Gastroesophageal sphincter (tissue), 4 donors: ENCODE results near the gene USP40. TPM values are rescaled to one million over a fixed set of nuclear protein-coding genes. Genes with fewer than 3 reads are reported as not detected.

Source experiments
- ATAC-seq: fragments of 150-250 bp; one replicate; pipeline ENCODE4 v1.9.1; 2016; ENCODE audit warnings: mild to moderate bottlenecking, moderate library complexity
- H3K27ac ChIP-seq, 4 donors: fragments of 200-600 bp; sonication (generic) in 3 of 4; 1 replicate in 3 of 4; 2 replicates in 1 of 4; pipeline ENCODE4 v1.5.1; 2016 to 2019
- H3K27me3 ChIP-seq: fragments of 200-600 bp; sonication (generic); one replicate; pipeline ENCODE4 v1.5.1; 2019
- H3K36me3 ChIP-seq, 2 donors: fragments of 200-600 bp; sonication (generic); one replicate each; pipeline ENCODE4 v1.5.1; 2019; ENCODE audit warnings: control low read depth in 1 of 2
- H3K4me1 ChIP-seq, 3 donors: fragments of 200-600 bp; sonication (generic); 1 replicate in 2 of 3; 2 replicates in 1 of 3; pipeline ENCODE4 v1.5.1; 2016 to 2019; ENCODE audit warnings: control low read depth in 2 of 3
- H3K4me3 ChIP-seq, 2 donors: fragments of 200-600 bp; sonication (generic); one replicate each; pipeline ENCODE4 v1.5.1; 2019; ENCODE audit warnings: mild to moderate bottlenecking in 1 of 2, moderate library complexity in 1 of 2
- H3K9me3 ChIP-seq, 3 donors: fragments of 200-600 bp; sonication (generic); one replicate each; pipeline ENCODE4 v1.5.1; 2017 to 2019; ENCODE audit warnings: control low read depth in 2 of 3
- EP300 ChIP-seq: sonication (generic); formaldehyde crosslinking; IDR thresholded peaks from one replicate; pipeline ENCODE4 v1.6.1; 2017; ENCODE audit warnings: antibody characterized with exemption, mild to moderate bottlenecking
- POLR2A ChIP-seq, 2 donors: fragments of 450-650 bp; IDR thresholded peaks; one replicate each; pipeline ENCODE4 v1.6.1; 2017; ENCODE audit warnings: antibody characterized with exemption in 2 of 2, mild to moderate bottlenecking in 2 of 2, moderate library complexity in 1 of 2
- POLR2AphosphoS5 ChIP-seq: sonication (generic); formaldehyde crosslinking; IDR thresholded peaks from one replicate; pipeline ENCODE4 v1.6.1; 2017; ENCODE audit warnings: antibody characterized with exemption
- WGBS, 2 donors: methylation state at CpG; one replicate each; pipeline ENCODE4 v1.1.5; 2018; ENCODE audit warnings: low coverage in 1 of 2; 5-methylcytosine and 5-hydroxymethylcytosine counted together
- total RNA-seq, 4 donors: library from RNA; depleted of rRNA; stranded (reverse); fragments of >200 nt; gene quantifications; one replicate each; pipeline ENCODE4 v1.1.0, GENCODE V29; 2016
- TF ChIP-seq, protein P1 (sequence below), 4 experiments: fragments of 200-600 bp in 2 of 4; fragments of 450-650 bp in 2 of 4; sonication (generic) in 1 of 4; IDR thresholded peaks; one replicate each; pipeline ENCODE4 v1.5.1; 2017 to 2019; ENCODE audit warnings: antibody characterized with exemption in 4 of 4, mild to moderate bottlenecking in 2 of 4, moderate library complexity in 2 of 4

The USP40 gene
- total RNA-seq, 4 donors from 2014 or later, result 13.5 to 52.6 (median 18.2) TPM

GRCh38 chr2:233528182-233528581 lies 38.4 kb downstream of the USP40 start:
- Histone ChIP-seq H3K9me3 (no peaks in the 10 kb centered on the region), H3K27ac (no peak overlapping the region), H3K27me3 (no peaks in the 10 kb centered on the region), H3K36me3 (peaks cover 0 to 78% of the 10 kb centered on the region in 2 donors), H3K4me3 (no peak overlapping the region), H3K4me1 (no peaks in the 10 kb centered on the region)
- no peak for TF ChIP-seq POLR2A (IDR thresholded peaks at IDR 0.05)
- TF ChIP-seq EP300, result no peak
- TF ChIP-seq, protein P1, sequence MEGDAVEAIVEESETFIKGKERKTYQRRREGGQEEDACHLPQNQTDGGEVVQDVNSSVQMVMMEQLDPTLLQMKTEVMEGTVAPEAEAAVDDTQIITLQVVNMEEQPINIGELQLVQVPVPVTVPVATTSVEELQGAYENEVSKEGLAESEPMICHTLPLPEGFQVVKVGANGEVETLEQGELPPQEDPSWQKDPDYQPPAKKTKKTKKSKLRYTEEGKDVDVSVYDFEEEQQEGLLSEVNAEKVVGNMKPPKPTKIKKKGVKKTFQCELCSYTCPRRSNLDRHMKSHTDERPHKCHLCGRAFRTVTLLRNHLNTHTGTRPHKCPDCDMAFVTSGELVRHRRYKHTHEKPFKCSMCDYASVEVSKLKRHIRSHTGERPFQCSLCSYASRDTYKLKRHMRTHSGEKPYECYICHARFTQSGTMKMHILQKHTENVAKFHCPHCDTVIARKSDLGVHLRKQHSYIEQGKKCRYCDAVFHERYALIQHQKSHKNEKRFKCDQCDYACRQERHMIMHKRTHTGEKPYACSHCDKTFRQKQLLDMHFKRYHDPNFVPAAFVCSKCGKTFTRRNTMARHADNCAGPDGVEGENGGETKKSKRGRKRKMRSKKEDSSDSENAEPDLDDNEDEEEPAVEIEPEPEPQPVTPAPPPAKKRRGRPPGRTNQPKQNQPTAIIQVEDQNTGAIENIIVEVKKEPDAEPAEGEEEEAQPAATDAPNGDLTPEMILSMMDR (IDR thresholded peaks at IDR 0.05), result no peak
- TF ChIP-seq POLR2AphosphoS5, result no peak
- ATAC-seq, result no peak
- WGBS, 2 donors, result 95 to 100% methylated on average over 6 to 7 of the region's 10 CpGs

- ATAC-seq, result no peak
- H3K36me3 ChIP-seq, result peaks cover 0 to 86% of the 10 kb centered on the region in 2 donors
- TF ChIP-seq EP300, result no peak
- no peak for TF ChIP-seq POLR2A (IDR thresholded peaks at IDR 0.05)
- TF ChIP-seq POLR2AphosphoS5, result no peak
- TF ChIP-seq, protein P1 (IDR thresholded peaks at IDR 0.05), result no peak
- H3K4me1 ChIP-seq, result no peaks in the 10 kb centered on the region
- H3K27me3 ChIP-seq, result no peaks in the 10 kb centered on the region
- no peak overlapping the region for H3K27ac ChIP-seq
- no peak overlapping the region for H3K4me3 ChIP-seq
- no peaks in the 10 kb centered on the region for H3K9me3 ChIP-seq
These were observed 40.8 kb downstream of the USP40 start for GRCh38 chr2:233525791-233526190.

DNA sequence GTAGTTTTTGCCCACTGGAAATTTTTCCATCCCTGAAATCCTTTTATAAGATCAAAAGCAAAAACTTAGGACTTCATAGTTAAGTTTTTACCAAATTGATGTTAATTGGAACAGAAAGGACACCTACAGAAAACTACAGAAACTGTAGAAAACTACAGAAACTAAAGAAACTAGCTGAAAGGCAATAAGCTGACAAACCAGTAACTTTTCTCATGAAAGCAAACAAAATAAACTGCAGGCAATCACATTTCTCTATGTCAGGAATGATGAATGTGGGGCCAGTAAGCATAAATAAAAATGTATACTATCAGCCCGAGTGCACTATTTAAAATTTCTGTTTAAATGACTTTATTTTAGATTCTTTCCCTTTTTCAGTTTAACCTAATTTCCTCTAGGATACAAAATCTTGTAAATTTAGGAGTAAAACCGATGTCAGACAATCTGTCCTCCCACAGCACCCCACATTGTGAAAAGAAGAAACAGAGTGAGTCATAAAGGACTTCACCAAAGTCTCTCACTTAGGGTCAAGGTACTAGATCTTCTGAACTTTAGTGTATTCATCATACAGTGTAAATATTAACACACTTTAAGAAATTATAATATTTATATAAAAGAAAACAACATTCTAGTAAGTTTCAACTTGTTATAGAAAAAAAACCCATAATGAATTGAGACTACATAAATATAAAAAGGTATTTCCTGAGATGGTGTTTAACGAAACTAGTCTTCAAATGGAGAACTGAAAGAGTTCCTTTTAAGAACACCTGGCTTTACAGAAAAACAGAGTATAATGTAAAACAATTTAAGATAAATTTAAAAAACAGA lies 46.6 kb downstream of the USP40 start:
- Histone ChIP-seq H3K4me3 (no peak overlapping the region), H3K9me3 (no peaks in the 10 kb centered on the region), H3K27me3 (no peaks in the 10 kb centered on the region), H3K4me1 (no peaks in the 10 kb centered on the region), H3K27ac (no peak overlapping the region), H3K36me3 (peaks cover 0 to 100% of the 10 kb centered on the region in 2 donors)
- 54 to 66% methylated on average over 2 to 3 of the region's 3 CpGs for WGBS, 2 donors
- ATAC-seq, result no peak
- no peak for TF ChIP-seq POLR2A (IDR thresholded peaks at IDR 0.05)
- TF ChIP-seq POLR2AphosphoS5, result no peak
- TF ChIP-seq, protein P1 (IDR thresholded peaks at IDR 0.05), result no peak
- no peak for TF ChIP-seq EP300

DNA sequence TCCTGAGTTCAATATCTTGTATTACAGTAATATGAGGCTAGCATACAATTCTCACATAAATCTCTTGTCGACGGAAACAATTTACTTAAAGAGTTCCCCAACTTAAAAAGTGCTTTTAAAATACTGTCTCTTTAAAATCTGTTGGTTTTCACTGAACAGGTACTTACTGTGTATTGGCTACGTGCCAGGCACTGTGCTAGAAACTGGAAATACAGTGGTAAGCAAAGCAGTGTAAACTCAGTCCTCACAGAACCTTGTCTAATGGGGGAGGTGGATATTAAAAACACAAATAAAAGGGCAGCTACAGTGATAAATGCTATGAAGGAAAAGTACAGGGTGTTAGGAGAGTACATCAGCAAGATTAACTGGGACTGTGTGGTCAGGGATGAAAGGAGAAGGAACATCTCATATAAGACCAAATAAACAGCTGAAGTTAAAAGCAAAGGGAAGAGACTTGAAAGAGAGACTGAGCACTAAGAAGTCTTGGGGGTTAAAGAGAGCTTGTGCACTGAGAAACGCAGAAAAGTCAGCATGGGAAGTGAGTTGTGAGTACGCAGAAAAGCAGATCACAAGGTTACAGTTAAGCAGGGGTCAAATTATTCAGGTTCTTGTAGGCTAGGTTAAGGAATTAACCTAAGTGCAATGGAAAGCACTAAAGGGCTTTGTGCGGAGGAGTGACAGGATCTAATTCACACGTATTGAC lies 52.5 kb downstream of the USP40 start:
- WGBS, 2 donors, result 65 to 73% methylated on average over 5 to 7 of the region's 7 CpGs
- ATAC-seq, result no peak
- TF ChIP-seq EP300 (no peak), POLR2AphosphoS5 (no peak), POLR2A (IDR thresholded peaks at IDR 0.05) (no peak)
- TF ChIP-seq, protein P1 (IDR thresholded peaks at IDR 0.05), result no peak
- Histone ChIP-seq H3K36me3 (peaks cover 5 to 86% of the 10 kb centered on the region in 2 donors), H3K4me3 (no peak overlapping the region), H3K27me3 (no peaks in the 10 kb centered on the region), H3K27ac (no peak overlapping the region), H3K4me1 (no peaks in the 10 kb centered on the region), H3K9me3 (no peaks in the 10 kb centered on the region)
